CD14-positive monocyte (primary cell): ENCODE measurements around the gene FAM187B. TPM values are rescaled to one million over a fixed set of nuclear protein-coding genes. Genes with fewer than 3 reads are reported as not detected.

Source experiments
- DNase-seq, 3 donors: peaks; one replicate each; pipeline ENCODE4 v3.0.0-alpha.2; 2011 to 2022
- H2AFZ ChIP-seq: 2 replicates; pipeline ENCODE4 v1.6.0; 2012; ENCODE audit warnings: mild to moderate bottlenecking, low read depth, low read length, inconsistent platforms; ENCODE audit not compliant: insufficient read depth, poor library complexity, severe bottlenecking
- H3K27ac ChIP-seq, 2 donors: 1 replicate in 1 of 2; 2 replicates in 1 of 2; pipeline ENCODE4 v1.5.1; 2012 to 2013; ENCODE audit warnings: low read length in 2 of 2, control low read depth in 1 of 2, inconsistent platforms in 1 of 2, low read depth in 1 of 2, mild to moderate bottlenecking in 1 of 2
- H3K27me3 ChIP-seq, 2 donors: one replicate each; pipeline versions ENCODE4 v1.6.0 to v1.6.1; 2011 to 2013; ENCODE audit warnings: low read length in 2 of 2; ENCODE audit not compliant: control insufficient read depth in 2 of 2, insufficient read depth in 2 of 2
- H3K36me3 ChIP-seq, 2 donors: replicated peaks in 1 of 2; 1 replicate in 1 of 2; 2 replicates in 1 of 2; pipeline versions ENCODE4 v1.5.1 to v1.6.1; 2012 to 2013; ENCODE audit warnings: low read length in 2 of 2, control low read depth in 1 of 2, inconsistent platforms in 1 of 2, mild to moderate bottlenecking in 1 of 2; ENCODE audit not compliant: insufficient read depth in 2 of 2, control insufficient read depth in 1 of 2
- H3K4me1 ChIP-seq, 2 donors: 1 replicate in 1 of 2; 2 replicates in 1 of 2; pipeline versions ENCODE4 v1.5.1 to v1.6.1; 2012 to 2013; ENCODE audit warnings: low read length in 2 of 2, control low read depth in 1 of 2, inconsistent platforms in 1 of 2, mild to moderate bottlenecking in 1 of 2, moderate library complexity in 1 of 2; ENCODE audit not compliant: insufficient read depth in 2 of 2, control insufficient read depth in 1 of 2
- H3K4me2 ChIP-seq: replicated peaks from 2 replicates; pipeline ENCODE3; 2012; ENCODE audit warnings: low read length, moderate library complexity, mild to moderate bottlenecking; ENCODE audit not compliant: poor library complexity, severe bottlenecking; ENCODE audit errors: extremely low read depth
- H3K4me3 ChIP-seq, 3 experiments: fragments of 200-600 bp in 1 of 3; sonication (generic) in 1 of 3; replicated peaks in 1 of 3; 1 replicate in 2 of 3; 2 replicates in 1 of 3; pipeline ENCODE4 v1.5.1; 2011 to 2013; ENCODE audit warnings: low read length in 3 of 3, mild to moderate bottlenecking in 3 of 3, control low read depth in 2 of 3, low read depth in 2 of 3, inconsistent platforms in 1 of 3, moderate library complexity in 1 of 3
- H3K79me2 ChIP-seq: 2 replicates; pipeline ENCODE4 v1.6.0; 2012; ENCODE audit warnings: mild to moderate bottlenecking, control low read depth, inconsistent platforms, low read length, moderate library complexity; ENCODE audit not compliant: insufficient read depth
- H3K9ac ChIP-seq: 2 replicates; pipeline ENCODE4 v1.6.0; 2017; ENCODE audit warnings: low read length, mild to moderate bottlenecking; ENCODE audit not compliant: insufficient read depth, poor library complexity, severe bottlenecking
- H3K9me3 ChIP-seq, 2 donors: replicated peaks in 1 of 2; 1 replicate in 1 of 2; 2 replicates in 1 of 2; pipeline versions ENCODE4 v1.5.1 to v1.6.1; 2012 to 2013; ENCODE audit warnings: low read length in 2 of 2, control low read depth in 1 of 2; ENCODE audit not compliant: control insufficient read depth in 1 of 2, insufficient read depth in 1 of 2
- H4K20me1 ChIP-seq: 2 replicates; pipeline ENCODE4 v1.6.0; 2012; ENCODE audit warnings: mild to moderate bottlenecking, low read length, control low read depth, moderate library complexity; ENCODE audit not compliant: insufficient read depth
- H3K27ac Mint-ChIP-seq, 7 donors: one replicate each; pipeline ENCODE4 v1.8.0; 2020; ENCODE audit warnings: mild to moderate bottlenecking in 7 of 7, mixed read lengths in 7 of 7, moderate library complexity in 6 of 7, inconsistent platforms in 2 of 7
- H3K27me3 Mint-ChIP-seq, 3 donors: one replicate each; pipeline ENCODE4 v1.8.0; 2021 to 2022; ENCODE audit warnings: low read depth in 3 of 3, mild to moderate bottlenecking in 3 of 3, mixed read lengths in 3 of 3, moderate library complexity in 3 of 3, inconsistent platforms in 1 of 3
- H3K36me3 Mint-ChIP-seq, 2 donors: one replicate each; pipeline ENCODE4 v1.8.0; 2020; ENCODE audit warnings: mixed read lengths in 2 of 2, inconsistent platforms in 1 of 2, mild to moderate bottlenecking in 1 of 2
- H3K4me1 Mint-ChIP-seq: one replicate; pipeline ENCODE4 v1.8.0; 2020; ENCODE audit warnings: mild to moderate bottlenecking, mixed read lengths
- H3K4me3 Mint-ChIP-seq, 2 donors: one replicate each; pipeline ENCODE4 v1.8.0; 2020; ENCODE audit warnings: mild to moderate bottlenecking in 2 of 2, mixed read lengths in 2 of 2, moderate library complexity in 1 of 2
- H3K9me3 Mint-ChIP-seq, 7 donors: one replicate each; pipeline ENCODE4 v1.8.0; 2020 to 2022; ENCODE audit warnings: mixed read lengths in 7 of 7, mild to moderate bottlenecking in 6 of 7, moderate library complexity in 6 of 7, inconsistent platforms in 2 of 7
- CTCF ChIP-seq: fragments of 200-600 bp; IDR thresholded peaks from one replicate; pipeline ENCODE4 v1.8.0; 2022; ENCODE audit warnings: antibody characterized with exemption, mild to moderate bottlenecking
- WGBS: methylation state at CpG from one replicate; pipeline ENCODE4 v1.1.5; 2013; ENCODE audit warnings: missing lambda C conversion rate; ENCODE audit not compliant: insufficient coverage; 5-methylcytosine and 5-hydroxymethylcytosine counted together
- intact Hi-C, 2 donors: fragments of 100-400 bp; cut with micrococcal nuclease; formaldehyde crosslinking; loops; one replicate each; pipeline versions ENCODE4 v1.15.0 to v1.15.1; 2023
- polyA plus RNA-seq, 3 donors: library from polyadenylated mRNA; depleted of rRNA in 1 of 3; unstranded in 2 of 3; stranded (reverse) in 1 of 3; fragments of 300-500 nt in 2 of 3; fragments of >200 nt in 1 of 3; fragmentation: Illumina TruSeq in 2 of 3; gene quantifications; 1 replicate in 2 of 3; 2 replicates in 1 of 3; pipeline ENCODE4 v1.2.3, GENCODE V29; 2012 to 2021

Gene FAM187B
- polyA plus RNA-seq, 3 donors, result not detected

GRCh38 chr19:35231956-35232645 is 3.6 kb upstream of the FAM187B start:
- no peak for TF ChIP-seq CTCF
- Histone ChIP-seq H3K4me3 (no peak overlapping the region), H3K27ac (no peak overlapping the region), H3K79me2 (no peaks in the 10 kb centered on the region), H3K27me3 (no peaks in the 10 kb centered on the region), H2AFZ (no peak overlapping the region), H3K4me1 (no peaks in the 10 kb centered on the region), H4K20me1 (no peaks in the 10 kb centered on the region), H3K4me2 (no peak overlapping the region), H3K9me3 (no peaks in the 10 kb centered on the region), H3K36me3 (no peaks in the 10 kb centered on the region), H3K9ac (no peak overlapping the region)
- H3K36me3 Mint-ChIP-seq, result no peaks in the 10 kb centered on the region
- intact Hi-C loops, result no loop called here
- H3K9me3 Mint-ChIP-seq, result peaks cover 0 to 1% (median 0%) of the 10 kb centered on the region in 7 donors
- no peak overlapping the region for H3K4me3 Mint-ChIP-seq
- H3K27me3 Mint-ChIP-seq, result peaks cover 6 to 11% (median 8%) of the 10 kb centered on the region in 3 donors
- WGBS, result 91% methylated on average over 6 of the region's 14 CpGs
- no peak for DNase-seq
- H3K27ac Mint-ChIP-seq, result peak overlapping the region in 1 of 7 donors; percentile 46
- peaks cover 3% of the 10 kb centered on the region for H3K4me1 Mint-ChIP-seq

- H3K4me2 ChIP-seq, result no peak overlapping the region
- H3K36me3 ChIP-seq, result no peaks in the 10 kb centered on the region
- no peak for DNase-seq
- WGBS, result 90% methylated on average over 3 of the region's 8 CpGs
- intact Hi-C loops, result no loop called here
- H3K4me1 ChIP-seq, result peaks cover 8% of the 10 kb centered on the region in 2 donors
- no peak overlapping the region for H2AFZ ChIP-seq
- H3K9me3 Mint-ChIP-seq, result no peaks in the 10 kb centered on the region
- H3K27ac Mint-ChIP-seq, result no peak overlapping the region
- no peaks in the 10 kb centered on the region for H3K27me3 ChIP-seq
- no peaks in the 10 kb centered on the region for H4K20me1 ChIP-seq
- H3K79me2 ChIP-seq, result no peaks in the 10 kb centered on the region
- no peak overlapping the region for H3K9ac ChIP-seq
- no peaks in the 10 kb centered on the region for H3K9me3 ChIP-seq
- H3K27me3 Mint-ChIP-seq, result peaks cover 6 to 14% (median 10%) of the 10 kb centered on the region in 3 donors
- TF ChIP-seq CTCF, result no peak
- peaks cover 11% of the 10 kb centered on the region for H3K4me1 Mint-ChIP-seq
- H3K4me3 ChIP-seq, result no peak overlapping the region
- no peak overlapping the region for H3K27ac ChIP-seq
- H3K36me3 Mint-ChIP-seq, result no peaks in the 10 kb centered on the region
- no peak overlapping the region for H3K4me3 Mint-ChIP-seq
Observed at GRCh38 chr19:35229601-35230000, 1.1 kb upstream of the FAM187B start.
